Choroid plexus epithelial cell (primary cell): ENCODE results near the gene RNU1-1.
"Not testable (repeated sequence)": the region's sequence is repeated elsewhere in the genome, so short reads cannot be mapped to it uniquely, and the experiment has no call there.

Source experiments
- DNase-seq: peaks from one replicate; pipeline ENCODE4 v3.0.0-alpha.2; 2010; ENCODE audit warnings: low read depth
- H3K4me3 ChIP-seq: 2 replicates; pipeline ENCODE4 v1.5.1; 2011; ENCODE audit warnings: low read depth, mild to moderate bottlenecking, control low read depth, low read length, moderate library complexity

Gene RNU1-1

GRCh38 chr1:16514107-16515055, at the start of gene RNU1-1:
RNU1-1 (minus strand) TSS chr1:16514285.
- DNase-seq, result peak; percentile 77
- peak within 1 kb of the TSS; percentile 40 for H3K4me3 ChIP-seq

GRCh38 chr1:16561035-16561434, 47.0 kb upstream of the RNU1-1 start:
- not testable (repeated sequence) for DNase-seq, H3K4me3 ChIP-seq

GRCh38 chr1:16560498-16560897, 46.4 kb upstream of the RNU1-1 start:
- DNase-seq, H3K4me3 ChIP-seq: not testable (repeated sequence)

GRCh38 chr1:16559688-16560087, 45.6 kb upstream of the RNU1-1 start:
- DNase-seq, H3K4me3 ChIP-seq: not testable (repeated sequence)

- H3K4me3 ChIP-seq, DNase-seq: not testable (repeated sequence)
Observed at GRCh38 chr1:16557034-16557433, 42.9 kb upstream of the RNU1-1 start.

GRCh38 chr1:16553244-16553643, 39.2 kb upstream of the RNU1-1 start:
- DNase-seq, H3K4me3 ChIP-seq: not testable (repeated sequence)

GRCh38 chr1:16550212-16550918, 36.3 kb upstream of the RNU1-1 start:
- not testable (repeated sequence) for H3K4me3 ChIP-seq, DNase-seq

GRCh38 chr1:16549545-16549944, 35.5 kb upstream of the RNU1-1 start:
- not testable (repeated sequence) for DNase-seq, H3K4me3 ChIP-seq

- not testable (repeated sequence) for H3K4me3 ChIP-seq
- DNase-seq, result peak; percentile 5
Observed at GRCh38 chr1:16547502-16548241, 33.6 kb upstream of the RNU1-1 start.

GRCh38 chr1:16545682-16546095, 31.6 kb upstream of the RNU1-1 start:
- not testable (repeated sequence) for H3K4me3 ChIP-seq
- DNase-seq, result peak; percentile 58

- not testable (repeated sequence) for H3K4me3 ChIP-seq, DNase-seq
Observed at GRCh38 chr1:16540421-16540893, 26.4 kb upstream of the RNU1-1 start.

GRCh38 chr1:16537528-16537927, 23.4 kb upstream of the RNU1-1 start:
- not testable (repeated sequence) for DNase-seq

GRCh38 chr1:16536796-16537195, 22.7 kb upstream of the RNU1-1 start:
- not testable (repeated sequence) for DNase-seq, H3K4me3 ChIP-seq

More at GRCh38 chr1:16537528-16537927, 23.4 kb upstream of the RNU1-1 start:
- not testable (repeated sequence) for H3K4me3 ChIP-seq

GRCh38 chr1:16535898-16536297, 21.8 kb upstream of the RNU1-1 start:
- DNase-seq, H3K4me3 ChIP-seq: not testable (repeated sequence)

GRCh38 chr1:16535487-16535886, 21.4 kb upstream of the RNU1-1 start:
- peak overlapping the region; percentile 44 for H3K4me3 ChIP-seq
- DNase-seq, result not testable (repeated sequence)

GRCh38 chr1:16534829-16535456, 20.9 kb upstream of the RNU1-1 start:
- H3K4me3 ChIP-seq, result peak overlapping the region; percentile 44
- peak; percentile 52 for DNase-seq

- DNase-seq, H3K4me3 ChIP-seq: not testable (repeated sequence)
Observed at GRCh38 chr1:16534239-16534828, 20.2 kb upstream of the RNU1-1 start.
